IPS-11a (cell line): ENCODE data around the gene LIPT1.
"Not testable (repeated sequence)": the region's sequence is repeated elsewhere in the genome, so short reads cannot be mapped to it uniquely, and the experiment has no call there.

Source experiments
- H3K4me3 ChIP-seq: one replicate; pipeline ENCODE4 v1.5.1; 2013; ENCODE audit warnings: low read depth, low read length, control low read depth

LIPT1 gene

DNA sequence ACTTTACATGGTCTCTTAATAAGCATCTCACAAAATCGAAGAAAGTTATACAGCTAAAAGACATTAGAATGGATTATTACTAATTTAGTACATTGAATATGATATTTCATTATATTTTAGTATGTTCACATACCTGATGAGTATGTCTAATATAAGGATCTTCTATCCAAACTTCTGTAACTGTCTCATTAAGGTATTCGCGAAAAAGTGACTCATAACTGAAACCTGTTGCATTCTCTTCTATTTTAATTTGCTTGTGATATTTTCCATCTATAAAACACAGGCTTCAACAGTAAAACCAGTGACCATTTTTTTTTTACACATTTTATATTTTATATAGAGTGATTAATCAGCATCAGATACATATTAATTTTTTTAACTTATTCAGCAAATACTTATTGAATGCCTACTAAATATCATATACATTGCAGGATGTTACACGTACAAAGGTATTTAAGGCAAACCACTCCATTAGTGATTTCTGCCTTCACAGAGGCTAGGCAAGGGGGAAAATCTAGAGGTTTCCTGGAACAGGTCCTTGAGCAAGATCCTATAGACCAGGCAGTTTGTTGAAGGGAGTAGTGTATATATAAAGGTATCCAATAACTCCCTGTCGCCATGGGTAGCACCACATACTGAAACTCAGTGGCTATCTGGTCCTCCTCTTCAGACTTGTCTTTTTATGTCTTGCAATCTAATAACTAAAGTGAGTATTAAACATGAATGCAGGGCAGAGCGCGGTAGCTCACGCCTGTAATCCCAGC, 16.8 kb downstream of the LIPT1 start:
- no peak overlapping the region for H3K4me3 ChIP-seq

DNA sequence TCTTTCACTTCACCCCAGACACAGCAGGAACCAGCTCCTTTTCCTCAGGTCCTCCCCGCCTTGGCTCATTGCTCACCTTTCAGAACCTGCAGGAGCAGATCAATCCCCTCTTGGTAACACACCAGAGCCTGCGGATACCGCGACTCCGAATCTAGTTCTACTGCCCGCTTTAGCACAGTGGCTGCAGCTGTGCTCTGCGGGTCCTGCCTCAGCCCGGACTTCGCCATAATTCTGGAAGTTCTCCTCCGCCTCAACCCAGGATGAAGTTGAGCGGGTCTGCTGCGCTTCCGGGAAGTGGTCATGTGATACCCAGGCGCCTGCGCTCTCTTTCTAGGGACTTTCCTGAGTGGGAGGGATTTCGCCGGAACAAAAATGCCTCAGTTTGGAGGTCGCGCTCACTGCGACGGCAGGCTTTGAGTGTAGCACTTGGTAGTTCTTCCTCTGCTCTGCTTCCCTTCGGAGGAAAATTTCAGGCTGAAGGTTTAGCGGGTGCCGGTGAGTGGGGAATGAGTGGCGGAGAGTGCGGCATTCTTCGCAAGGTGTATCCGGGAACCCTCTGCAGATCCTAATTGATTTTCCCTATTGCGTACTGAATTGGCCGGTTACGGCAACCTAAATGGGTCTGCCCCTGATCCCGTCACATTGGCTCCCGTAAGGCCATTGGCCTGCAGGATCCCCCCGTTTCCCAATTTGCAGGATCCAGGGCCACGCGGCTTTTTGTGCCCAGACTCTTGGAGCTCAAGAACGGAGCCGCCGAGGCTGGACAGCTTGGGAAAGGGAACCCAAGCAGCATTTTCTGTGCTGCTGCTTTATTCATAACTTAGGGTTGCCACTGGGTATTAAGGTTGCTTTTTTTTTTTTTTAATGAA, 26.2 kb downstream of the LIPT1 start, which contains the start of the genes MITD1 and MRPL30:
MITD1 (minus strand) TSS at position 304 of the 869 bp plus-strand sequence; CDS start at position 227, 77 bp downstream.
MRPL30 (plus strand) TSS at position 430 of the 869 bp plus-strand sequence. CDS start 5,020 bp downstream, outside the sequence.
- H3K4me3 ChIP-seq, result peak within 1 kb of the TSS; percentile 97

DNA sequence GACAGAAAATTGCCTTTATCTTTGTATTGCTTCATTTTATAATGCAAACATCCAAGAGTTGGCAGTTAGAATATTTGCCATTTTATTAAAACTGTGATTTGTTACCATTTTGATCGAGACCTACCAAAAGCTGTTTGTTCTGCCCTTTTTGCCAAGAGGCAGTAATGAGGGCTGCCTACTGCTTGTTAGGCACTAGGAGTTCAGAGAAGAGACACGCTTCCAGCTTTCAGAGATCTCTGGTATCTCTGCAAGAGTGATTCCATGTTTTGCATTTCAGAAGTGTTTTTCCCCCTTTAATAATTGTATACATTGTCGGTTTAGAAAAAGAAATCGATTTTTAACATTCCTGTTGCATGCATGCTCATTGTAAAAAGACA, 26.8 kb downstream of the LIPT1 start:
- H3K4me3 ChIP-seq, result peak overlapping the region; percentile 97

DNA sequence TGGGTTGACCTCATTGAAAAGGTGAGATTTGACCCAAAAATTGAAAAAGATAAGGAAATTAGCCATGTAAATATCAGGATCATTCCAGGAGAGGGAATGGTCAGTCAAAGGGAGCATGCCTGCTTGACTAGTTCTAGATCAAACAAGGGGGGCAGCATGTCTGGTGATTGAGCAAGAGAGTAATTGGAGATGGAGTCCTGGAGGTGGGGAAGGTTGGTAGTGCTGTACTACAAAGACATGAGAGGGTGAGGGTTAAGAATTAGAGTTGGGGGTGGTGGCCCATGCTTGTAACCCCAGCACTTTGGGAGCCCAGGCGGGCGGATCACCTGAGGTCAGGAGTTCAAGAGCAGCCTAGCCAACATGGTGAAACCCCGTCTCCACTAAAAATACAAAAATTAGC, 28.3 kb downstream of the LIPT1 start:
- H3K4me3 ChIP-seq, result no peak overlapping the region

DNA sequence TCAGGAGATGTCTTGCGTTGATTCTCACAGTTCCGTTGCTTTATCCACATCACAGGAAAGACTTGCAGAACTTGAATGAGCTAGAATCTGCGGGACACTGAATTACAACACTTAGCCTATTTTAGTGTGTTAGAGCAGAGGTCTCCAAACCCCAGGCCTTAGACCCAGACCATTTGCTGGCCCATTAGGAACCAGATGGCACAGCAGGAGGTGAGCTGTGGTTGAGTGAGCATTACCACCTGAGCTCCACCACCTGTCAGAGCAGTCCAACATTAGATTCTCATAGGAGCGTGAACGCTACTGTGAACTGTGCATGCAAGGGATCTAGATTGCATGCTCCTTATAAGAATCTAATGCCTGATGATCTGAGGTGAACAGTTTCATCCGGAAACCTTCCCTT, 30.0 kb downstream of the LIPT1 start:
- H3K4me3 ChIP-seq, result no peak overlapping the region

GRCh38 chr2:99187011-99187410, 32.2 kb downstream of the LIPT1 start:
- H3K4me3 ChIP-seq, result no peak overlapping the region

GRCh38 chr2:99188357-99188756, 33.6 kb downstream of the LIPT1 start:
- H3K4me3 ChIP-seq, result no peak overlapping the region

GRCh38 chr2:99190548-99190947, 35.8 kb downstream of the LIPT1 start:
- no peak overlapping the region for H3K4me3 ChIP-seq

GRCh38 chr2:99192364-99192763, 37.6 kb downstream of the LIPT1 start:
- not testable (repeated sequence) for H3K4me3 ChIP-seq

GRCh38 chr2:99198103-99198841, 43.5 kb downstream of the LIPT1 start:
- H3K4me3 ChIP-seq, result no peak overlapping the region

GRCh38 chr2:99200076-99200800, 45.5 kb downstream of the LIPT1 start:
- H3K4me3 ChIP-seq, result no peak overlapping the region

DNA sequence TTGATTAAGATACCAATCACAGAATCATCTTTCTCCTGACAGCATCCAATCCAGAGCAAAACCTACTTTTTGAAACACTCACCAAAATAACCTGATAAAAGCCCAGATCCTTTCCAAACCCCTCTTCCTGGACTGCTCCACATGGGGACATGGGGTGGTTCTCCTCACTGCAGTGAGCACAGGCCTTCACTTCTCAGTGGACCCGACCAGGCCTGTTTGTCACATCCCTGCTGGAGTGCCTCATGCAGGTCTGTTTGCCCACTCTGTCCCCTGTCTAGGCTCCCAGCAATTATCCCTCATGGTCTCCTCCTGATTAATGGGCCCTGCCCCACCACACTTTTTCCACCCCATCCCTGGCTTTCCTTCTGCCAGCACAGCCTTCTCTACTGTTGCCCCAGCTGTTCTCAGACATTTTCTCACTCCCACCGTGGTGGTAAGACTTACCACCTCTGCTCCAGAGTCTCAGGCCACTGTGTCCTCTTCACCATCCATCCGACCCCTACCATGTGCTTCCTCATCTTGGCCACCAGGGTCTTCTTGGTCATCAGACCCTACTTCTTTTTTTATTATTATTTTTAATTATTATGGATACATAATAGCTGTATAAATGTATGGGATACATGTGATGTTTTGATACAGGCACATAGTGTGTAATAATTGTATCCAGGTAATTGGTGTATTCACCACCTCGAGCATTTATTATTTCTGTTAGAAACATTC, 47.4 kb downstream of the LIPT1 start:
- H3K4me3 ChIP-seq, result no peak overlapping the region

- no peak overlapping the region for H3K4me3 ChIP-seq
Observed at GRCh38 chr2:99205491-99205890, 50.7 kb downstream of the LIPT1 start.
